HG02610 (cell line): ENCODE data around the gene PTPRN2.
"Not testable (repeated sequence)": the region's sequence is repeated elsewhere in the genome, so short reads cannot be mapped to it uniquely, and the experiment has no call there.

Experiments
- ATAC-seq: cut with Tn5 transposase; IDR thresholded peaks from one replicate; pipeline ENCODE4 v1.9.1; 2021; ENCODE audit warnings: mild to moderate bottlenecking, moderate library complexity; ENCODE audit not compliant: unreplicated experiment

Gene PTPRN2

DNA sequence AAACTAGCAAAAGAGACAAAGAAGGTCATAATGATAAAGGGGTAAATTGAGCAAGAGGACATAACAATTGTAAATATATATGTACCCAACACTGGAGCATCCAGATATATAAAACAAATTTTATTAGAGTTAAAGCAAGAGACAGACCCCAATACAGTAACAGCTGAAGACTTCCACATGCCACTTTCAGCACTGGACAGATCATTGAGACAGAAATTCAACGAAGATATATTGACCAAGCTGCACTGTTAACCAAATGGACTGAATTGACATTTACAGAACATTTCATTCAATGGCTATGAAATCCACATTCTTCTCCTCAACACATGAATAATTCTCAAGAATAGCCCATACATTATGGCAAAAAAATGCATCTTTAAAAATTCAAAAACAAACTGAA is 378.2 kb downstream of the PTPRN2 start:
- no peak for ATAC-seq

DNA sequence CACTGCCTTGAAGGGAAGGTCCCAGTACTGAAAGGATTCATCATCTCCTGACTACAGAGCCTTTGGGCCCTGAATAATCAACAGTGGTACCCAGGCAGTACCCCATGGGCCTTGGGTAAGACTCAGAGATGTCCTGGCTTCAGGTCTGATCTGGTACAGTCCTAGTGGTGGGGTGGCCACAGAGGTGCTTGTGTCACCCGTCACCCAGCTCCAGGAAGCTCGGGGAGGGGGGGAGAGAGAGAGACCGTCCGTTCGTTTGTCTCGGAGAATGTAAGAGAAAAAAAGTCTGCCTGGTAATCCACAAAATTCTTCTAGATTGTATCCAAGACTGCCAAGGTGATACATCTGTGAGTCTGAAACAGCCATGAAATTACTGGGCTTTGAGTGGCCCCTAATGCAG is 381.3 kb downstream of the PTPRN2 start:
- no peak for ATAC-seq

GRCh38 chr7:158204453-158204852 is 383.2 kb downstream of the PTPRN2 start:
- no peak for ATAC-seq

DNA sequence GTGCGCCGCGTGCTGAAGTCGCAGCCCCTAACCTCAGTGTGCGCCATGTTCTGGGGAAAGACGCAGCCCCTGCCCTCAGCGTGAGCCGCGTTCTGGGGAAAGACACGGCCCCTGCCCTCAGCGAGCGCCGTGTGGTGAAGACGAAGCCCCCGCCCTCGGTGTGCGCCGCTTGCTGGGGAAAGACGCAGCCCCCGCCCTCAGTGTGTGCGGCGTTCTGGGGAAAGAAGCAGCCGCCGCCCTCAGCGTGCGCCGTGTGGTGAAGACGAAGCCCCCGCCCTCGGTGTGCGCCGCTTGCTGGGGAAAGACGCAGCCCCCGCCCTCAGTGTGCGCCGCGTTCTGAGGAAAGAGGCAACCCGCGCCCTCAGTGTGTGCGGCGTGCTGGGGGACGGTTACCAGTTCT is 383.7 kb downstream of the PTPRN2 start:
- ATAC-seq, result not testable (repeated sequence)

GRCh38 chr7:158194365-158194900 is 393.2 kb downstream of the PTPRN2 start:
- ATAC-seq, result no peak

DNA sequence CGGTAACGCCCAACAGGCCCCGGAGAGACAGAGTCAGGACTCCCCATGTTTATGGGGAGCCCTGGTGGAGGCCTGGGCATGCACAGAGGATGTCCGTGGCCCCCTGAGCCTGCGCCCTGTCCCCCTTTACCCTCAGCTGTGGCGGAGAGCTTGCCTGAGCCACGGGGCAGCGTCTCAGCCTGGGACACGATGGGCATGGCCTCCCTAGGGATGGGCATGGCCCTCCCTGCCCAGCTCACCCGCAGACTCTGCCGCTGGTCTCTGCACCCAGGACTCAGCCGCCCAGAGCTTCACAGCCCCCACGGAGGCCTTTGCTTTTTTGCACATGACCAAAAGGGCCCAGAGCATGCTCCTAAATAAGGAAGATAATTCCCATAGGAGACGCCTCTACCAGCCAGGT is 394.2 kb downstream of the PTPRN2 start:
- no peak for ATAC-seq

GRCh38 chr7:158192956-158193355 is 394.7 kb downstream of the PTPRN2 start:
- ATAC-seq, result no peak

- no peak for ATAC-seq
Observed at GRCh38 chr7:158192184-158192835, 395.3 kb downstream of the PTPRN2 start.

DNA sequence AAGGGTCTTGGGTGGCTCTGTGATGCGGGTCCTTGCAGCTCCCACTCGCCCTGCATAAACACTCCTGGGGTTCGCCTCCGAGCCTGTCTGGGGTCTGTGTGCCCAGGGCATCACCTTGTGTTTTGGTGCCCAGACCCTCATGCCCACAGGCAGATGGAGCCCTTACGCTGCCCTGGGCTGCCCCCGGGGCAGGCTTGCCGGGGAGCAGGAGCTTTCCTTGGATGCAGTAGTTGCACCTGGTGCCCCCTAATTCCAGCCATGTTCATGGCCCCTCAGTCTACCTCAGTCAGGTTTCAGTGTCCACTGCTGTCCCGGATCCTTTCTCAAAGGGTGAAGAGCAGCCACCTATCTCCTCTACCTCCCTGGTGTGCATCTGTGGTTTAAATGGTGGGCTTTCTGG is 396.0 kb downstream of the PTPRN2 start:
- ATAC-seq, result no peak

- no peak for ATAC-seq
Observed at GRCh38 chr7:158190756-158191155, 396.9 kb downstream of the PTPRN2 start.

GRCh38 chr7:158188676-158189075 is 398.9 kb downstream of the PTPRN2 start:
- no peak for ATAC-seq

DNA sequence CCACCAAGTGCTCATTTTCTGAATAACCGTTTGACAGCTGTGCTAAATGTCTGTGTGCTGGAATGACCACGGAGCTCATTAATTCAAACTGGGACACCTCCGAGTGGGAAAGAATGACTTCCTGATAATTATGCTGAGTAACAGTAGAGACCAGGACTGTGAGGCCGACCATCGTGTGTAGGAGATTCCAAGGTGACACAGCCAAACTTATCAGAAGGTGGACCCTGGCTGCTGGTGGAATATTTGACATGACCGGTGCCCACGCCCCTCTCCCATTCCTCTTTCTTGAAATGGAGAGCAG is 400.0 kb downstream of the PTPRN2 start:
- ATAC-seq, result no peak

- ATAC-seq, result no peak
Observed at GRCh38 chr7:158186864-158187693, 400.5 kb downstream of the PTPRN2 start.

DNA sequence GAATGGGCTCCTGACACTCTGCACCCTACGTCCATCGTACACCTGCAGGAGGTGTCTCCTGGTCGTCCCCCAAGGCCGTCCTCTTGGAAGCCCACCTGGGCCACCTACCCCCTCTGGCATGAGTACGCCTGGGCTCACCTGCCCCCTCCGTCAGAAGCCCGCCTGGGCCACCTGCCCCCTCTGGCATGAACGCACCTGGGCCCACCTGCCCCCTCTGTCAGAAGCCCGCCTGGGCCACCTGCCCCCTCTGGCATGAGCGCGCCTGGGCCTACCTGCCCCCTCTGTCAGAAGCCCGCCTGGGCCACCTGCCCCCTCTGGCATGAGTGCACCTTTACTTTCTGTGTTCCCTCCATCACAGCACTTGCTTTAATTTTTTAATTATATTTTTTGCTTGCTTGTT is 401.2 kb downstream of the PTPRN2 start:
- ATAC-seq, result no peak

- ATAC-seq, result no peak
Observed at GRCh38 chr7:158185653-158186052, 402.0 kb downstream of the PTPRN2 start.

- ATAC-seq, result no peak
Observed at GRCh38 chr7:158183431-158183830, 404.2 kb downstream of the PTPRN2 start.

GRCh38 chr7:158176561-158177173 is 411.0 kb downstream of the PTPRN2 start:
- no peak for ATAC-seq

- ATAC-seq, result no peak
Observed at GRCh38 chr7:158175779-158176178, 411.8 kb downstream of the PTPRN2 start.

DNA sequence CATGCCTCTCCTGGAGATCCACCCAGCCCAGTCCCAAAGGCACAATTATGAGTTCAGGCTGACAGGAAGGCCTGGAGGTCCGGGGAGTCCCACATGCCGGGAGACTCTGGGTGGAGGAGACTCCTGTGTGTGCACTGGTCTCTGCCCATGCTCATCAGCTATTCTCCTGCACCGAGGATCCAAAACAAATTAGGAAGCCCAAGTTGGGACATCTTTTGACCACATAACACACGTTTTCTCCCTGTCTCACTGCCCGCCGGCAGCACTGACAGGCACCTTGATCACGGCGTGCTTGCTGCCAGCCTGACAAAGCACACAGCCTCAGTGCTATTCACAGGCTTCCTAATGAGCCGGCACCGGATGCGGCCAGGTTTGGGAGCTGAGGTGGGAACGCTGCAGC is 412.7 kb downstream of the PTPRN2 start:
- ATAC-seq, result no peak

GRCh38 chr7:158167373-158167772 is 420.2 kb downstream of the PTPRN2 start:
- ATAC-seq, result no peak

DNA sequence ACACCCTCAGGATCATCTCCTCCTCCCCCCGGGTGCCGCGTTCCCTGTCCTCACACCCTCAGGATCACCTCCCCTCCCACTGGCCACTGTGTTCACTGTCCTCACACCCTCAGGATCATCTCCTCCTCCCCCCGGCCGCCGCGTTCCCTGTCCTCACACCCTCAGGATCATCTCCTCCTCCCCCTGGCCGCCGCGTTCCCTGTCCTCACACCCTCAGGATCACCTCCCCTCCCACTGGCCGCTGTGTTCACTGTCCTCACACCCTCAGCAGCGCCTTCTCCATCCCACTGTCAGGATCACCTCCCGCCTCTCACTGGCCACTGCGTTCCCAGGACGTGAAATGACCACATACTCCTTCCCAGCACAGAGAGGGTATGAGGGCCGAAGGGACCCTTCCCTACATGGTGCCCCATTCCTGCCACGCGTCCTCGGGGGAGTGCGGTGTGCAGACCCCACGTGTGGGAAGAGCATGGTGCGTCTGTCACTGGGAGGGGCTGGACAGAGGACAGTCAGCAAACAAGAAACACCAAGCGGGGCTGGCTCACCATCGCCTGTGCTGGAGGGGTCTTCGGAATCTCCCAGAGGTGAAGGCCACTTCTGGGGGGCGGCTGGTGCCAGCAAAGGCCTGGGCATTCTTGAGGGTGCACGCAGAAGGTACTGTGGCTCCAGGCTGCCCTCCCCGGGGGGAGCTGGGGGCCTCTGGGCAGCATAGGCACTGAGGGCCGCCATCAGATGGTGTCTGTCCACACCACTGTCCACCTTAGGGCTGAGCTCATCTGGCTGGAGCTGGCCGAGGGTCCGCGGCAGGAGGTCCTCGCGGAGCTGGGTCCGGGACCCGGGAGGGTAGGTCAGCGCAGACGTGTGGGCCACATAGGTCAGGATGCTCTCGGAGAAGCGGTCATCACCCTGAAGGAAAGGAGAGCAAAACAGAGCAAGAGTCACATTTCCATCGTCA is 421.0 kb downstream of the PTPRN2 start:
- no peak for ATAC-seq
